Transverse colon (tissue), 4 donors: ENCODE measurements around the gene LCORL. TPM values are rescaled to one million over a fixed set of nuclear protein-coding genes. Genes with fewer than 3 reads are reported as not detected.

Source experiments
- DNase-seq: peaks from one replicate; pipeline ENCODE4 v3.0.0-alpha.2; 2019
- H3K27ac ChIP-seq, 4 donors: fragments of 200-600 bp; sonication (generic); 2 replicates each; pipeline ENCODE4 v1.5.1; 2016 to 2018; ENCODE audit warnings: inconsistent platforms in 4 of 4
- H3K27me3 ChIP-seq: fragments of 200-600 bp; sonication (generic); 2 replicates; pipeline ENCODE4 v1.5.1; 2017; ENCODE audit warnings: inconsistent platforms
- H3K36me3 ChIP-seq, 4 donors: fragments of 200-600 bp; sonication (generic); 2 replicates each; pipeline ENCODE4 v1.5.1; 2017 to 2019; ENCODE audit warnings: inconsistent platforms in 4 of 4
- H3K4me1 ChIP-seq, 4 donors: fragments of 200-600 bp; sonication (generic); 2 replicates each; pipeline ENCODE4 v1.5.1; 2017 to 2020; ENCODE audit warnings: inconsistent platforms in 4 of 4
- H3K4me3 ChIP-seq, 4 donors: fragments of 200-600 bp; sonication (generic); 1 replicate in 1 of 4; 2 replicates in 3 of 4; pipeline versions ENCODE4 v1.5.1 to v1.6.1; 2017 to 2019; ENCODE audit warnings: inconsistent platforms in 4 of 4
- H3K9me3 ChIP-seq, 2 donors: fragments of 200-600 bp; sonication (generic); 2 replicates each; pipeline ENCODE4 v1.5.1; 2017 to 2019; ENCODE audit warnings: inconsistent platforms in 2 of 2
- EP300 ChIP-seq: sonication (generic); formaldehyde crosslinking; IDR thresholded peaks from one replicate; pipeline ENCODE4 v1.6.1; 2017; ENCODE audit warnings: antibody characterized with exemption, low read depth
- POLR2A ChIP-seq: fragments of 450-650 bp; IDR thresholded peaks from one replicate; pipeline ENCODE4 v1.6.1; 2016; ENCODE audit warnings: antibody characterized with exemption, mild to moderate bottlenecking, moderate library complexity
- POLR2AphosphoS5 ChIP-seq, 3 donors: sonication (generic); formaldehyde crosslinking; IDR thresholded peaks; one replicate each; pipeline ENCODE4 v1.6.1; 2016; ENCODE audit warnings: antibody characterized with exemption in 3 of 3
- WGBS, 2 donors: methylation state at CpG; one replicate each; pipeline ENCODE4 v1.1.5; 2018; ENCODE audit warnings: low coverage in 1 of 2; 5-methylcytosine and 5-hydroxymethylcytosine counted together
- in situ Hi-C, 4 donors: fragments of 200-750 bp; cut with MboI; loops; one replicate each; pipeline versions ENCODE4 v1.15.0 to v1.15.1; 2017; ENCODE audit warnings: low sequenced_read_pairs in 3 of 4, low pct_ligation_motif_present in 1 of 4, low pct_unique_long_range_greater_than_20kb in 1 of 4
- intact Hi-C: fragments of 100-400 bp; cut with DNase I; formaldehyde crosslinking; loops from one replicate; pipeline ENCODE4 v1.15.1; 2023; ENCODE audit warnings: low total_unique reads
- total RNA-seq, 4 donors: library from RNA; depleted of rRNA; stranded (reverse); fragments of >200 nt; gene quantifications; one replicate each; pipeline ENCODE4 v1.1.0, GENCODE V29; 2016
- TF ChIP-seq, protein P1 (sequence below), 5 experiments: fragments of 200-600 bp in 3 of 5; fragments of 450-650 bp in 2 of 5; sonication (generic) in 3 of 5; IDR thresholded peaks; 1 replicate in 2 of 5; 2 replicates in 3 of 5; pipeline ENCODE4 v1.5.1; 2016 to 2017; ENCODE audit warnings: antibody characterized with exemption in 5 of 5, inconsistent platforms in 3 of 5, mild to moderate bottlenecking in 2 of 5, moderate library complexity in 1 of 5

LCORL gene
- total RNA-seq, 4 donors from 2014 or later: 14.7 to 162 (median 28.5) TPM

DNA sequence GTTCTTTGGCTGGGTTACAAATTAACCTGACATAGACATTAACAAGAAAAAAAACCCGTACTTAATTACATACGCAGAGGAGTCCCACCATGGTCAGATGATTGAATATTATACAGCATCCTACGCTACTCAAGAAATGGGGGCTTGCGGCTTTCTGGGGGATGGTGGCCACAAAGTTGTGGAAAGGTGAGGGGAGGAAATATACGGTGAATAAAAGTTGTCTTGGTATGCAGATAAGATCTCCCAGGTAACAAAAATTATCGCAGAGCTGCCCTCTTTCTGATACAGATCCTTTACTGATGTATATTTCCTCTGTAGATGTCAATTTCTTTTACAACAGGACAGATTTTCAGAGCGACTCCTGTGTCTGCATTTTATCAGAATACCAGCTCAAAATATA, 211.9 kb downstream of the LCORL start:
- Histone ChIP-seq H3K27ac (peak overlapping the region; percentile 96 to 99 (median 98)), H3K4me3 (peak overlapping the region; percentile 70 to 89 (median 74)), H3K27me3 (no peaks in the 10 kb centered on the region), H3K9me3 (no peaks in the 10 kb centered on the region), H3K4me1 (peaks cover 16 to 54% (median 41%) of the 10 kb centered on the region in 4 donors), H3K36me3 (peaks cover 0 to 3% (median 0%) of the 10 kb centered on the region in 4 donors)
- in situ Hi-C loops (loop anchor here (5.0 to 25.0 kb wide), 6 partner anchors 213 to 778 kb away; partner anchors contain the start of genes LAP3 (in 1 of the 4) and LCORL (in 1 of the 4)), intact Hi-C loops (loop anchor here (10.0 kb wide), 1 partner anchor 785 kb away; no protein-coding TSS in a partner anchor)
- no peak for TF ChIP-seq EP300
- no peak for TF ChIP-seq POLR2AphosphoS5 (IDR thresholded peaks at IDR 0.05)
- no peak for TF ChIP-seq POLR2A
- TF ChIP-seq, protein P1, sequence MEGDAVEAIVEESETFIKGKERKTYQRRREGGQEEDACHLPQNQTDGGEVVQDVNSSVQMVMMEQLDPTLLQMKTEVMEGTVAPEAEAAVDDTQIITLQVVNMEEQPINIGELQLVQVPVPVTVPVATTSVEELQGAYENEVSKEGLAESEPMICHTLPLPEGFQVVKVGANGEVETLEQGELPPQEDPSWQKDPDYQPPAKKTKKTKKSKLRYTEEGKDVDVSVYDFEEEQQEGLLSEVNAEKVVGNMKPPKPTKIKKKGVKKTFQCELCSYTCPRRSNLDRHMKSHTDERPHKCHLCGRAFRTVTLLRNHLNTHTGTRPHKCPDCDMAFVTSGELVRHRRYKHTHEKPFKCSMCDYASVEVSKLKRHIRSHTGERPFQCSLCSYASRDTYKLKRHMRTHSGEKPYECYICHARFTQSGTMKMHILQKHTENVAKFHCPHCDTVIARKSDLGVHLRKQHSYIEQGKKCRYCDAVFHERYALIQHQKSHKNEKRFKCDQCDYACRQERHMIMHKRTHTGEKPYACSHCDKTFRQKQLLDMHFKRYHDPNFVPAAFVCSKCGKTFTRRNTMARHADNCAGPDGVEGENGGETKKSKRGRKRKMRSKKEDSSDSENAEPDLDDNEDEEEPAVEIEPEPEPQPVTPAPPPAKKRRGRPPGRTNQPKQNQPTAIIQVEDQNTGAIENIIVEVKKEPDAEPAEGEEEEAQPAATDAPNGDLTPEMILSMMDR (IDR thresholded peaks at IDR 0.05): no peak
- DNase-seq: no peak
- WGBS, 2 donors: 0% methylated on average over 6 to 7 of the region's 7 CpGs

DNA sequence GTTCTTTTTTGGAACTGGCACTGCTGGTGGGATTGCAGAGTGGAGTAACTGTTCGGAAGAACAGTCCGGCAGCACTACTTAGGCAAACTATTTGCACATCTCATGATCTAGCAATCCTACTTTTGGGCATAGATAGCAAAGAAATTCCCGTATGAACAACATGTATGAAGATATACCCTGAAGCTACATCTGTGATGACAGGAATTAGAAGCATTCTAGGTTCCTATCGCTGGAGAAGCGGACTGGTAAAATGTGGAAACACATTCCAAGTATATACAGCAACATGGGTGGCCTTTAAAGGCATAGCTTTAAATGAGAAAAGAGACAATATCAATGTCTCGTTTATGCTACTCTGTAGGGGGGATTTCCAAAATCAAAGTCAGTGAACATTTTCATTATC, 214.1 kb downstream of the LCORL start:
- Histone ChIP-seq H3K4me1 (peaks cover 16 to 54% (median 41%) of the 10 kb centered on the region in 4 donors), H3K36me3 (peaks cover 0 to 20% (median 8%) of the 10 kb centered on the region in 4 donors), H3K27ac (peak overlapping the region in 1 of 4 donors; percentile 11), H3K4me3 (peak overlapping the region in 1 of 4 donors; percentile 28), H3K9me3 (no peaks in the 10 kb centered on the region), H3K27me3 (no peaks in the 10 kb centered on the region)
- WGBS, 2 donors: 41 to 62% methylated on average over 3 to 6 of the region's 6 CpGs
- intact Hi-C loops: no loop called here
- DNase-seq: no peak
- in situ Hi-C loops: loop anchor here (5.0 to 25.0 kb wide), 6 partner anchors 215 to 780 kb away; partner anchors contain the start of genes LAP3 (in 1 of the 4) and LCORL (in 1 of the 4)
- no peak for TF ChIP-seq POLR2A
- TF ChIP-seq POLR2AphosphoS5 (IDR thresholded peaks at IDR 0.05): no peak
- TF ChIP-seq, protein P1 (IDR thresholded peaks at IDR 0.05): no peak
- TF ChIP-seq EP300: no peak

DNA sequence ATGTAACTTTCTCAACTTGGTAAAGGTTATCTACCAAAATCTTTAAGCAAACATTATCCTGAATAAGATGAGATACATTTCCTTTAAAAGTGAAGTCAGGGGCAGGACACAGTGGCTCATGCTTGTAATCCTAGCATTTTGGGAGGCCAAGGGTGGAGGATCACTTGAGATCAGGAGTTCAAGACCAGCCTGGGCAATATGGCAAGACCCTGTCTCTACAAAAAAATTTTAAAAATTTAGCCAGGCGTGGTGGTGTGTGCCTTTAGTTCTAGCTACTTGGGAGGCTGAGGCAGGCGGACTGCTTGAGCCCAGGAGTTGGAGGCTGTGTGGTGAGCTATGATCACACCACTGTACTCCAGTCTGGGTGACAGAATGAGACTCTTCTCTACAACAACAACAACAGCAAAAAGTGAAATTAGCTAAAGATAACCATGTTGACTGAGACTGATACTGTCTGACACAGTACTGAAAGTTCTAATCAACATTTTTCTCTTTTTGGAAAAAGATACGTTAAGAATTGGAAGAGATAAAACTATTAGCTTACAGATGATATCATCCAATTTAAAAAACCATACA, 215.9 kb downstream of the LCORL start:
- TF ChIP-seq, protein P1 (IDR thresholded peaks at IDR 0.05): no peak
- TF ChIP-seq POLR2AphosphoS5 (IDR thresholded peaks at IDR 0.05): no peak
- no peak for TF ChIP-seq EP300
- TF ChIP-seq POLR2A: no peak
- no peak overlapping the region for H3K27ac ChIP-seq
- no peaks in the 10 kb centered on the region for H3K27me3 ChIP-seq
- WGBS, 2 donors: 70 to 78% methylated on average over 1 to 3 of the region's 3 CpGs
- H3K36me3 ChIP-seq: peaks cover 0 to 25% (median 8%) of the 10 kb centered on the region in 4 donors
- H3K9me3 ChIP-seq: no peaks in the 10 kb centered on the region
- in situ Hi-C loops: loop anchor here (5.0 to 25.0 kb wide), 6 partner anchors 217 to 782 kb away; partner anchors contain the start of genes LAP3 (in 1 of the 4) and LCORL (in 1 of the 4)
- peaks cover 11 to 42% (median 35%) of the 10 kb centered on the region in 4 donors for H3K4me1 ChIP-seq
- intact Hi-C loops: no loop called here
- no peak overlapping the region for H3K4me3 ChIP-seq
- no peak for DNase-seq

DNA sequence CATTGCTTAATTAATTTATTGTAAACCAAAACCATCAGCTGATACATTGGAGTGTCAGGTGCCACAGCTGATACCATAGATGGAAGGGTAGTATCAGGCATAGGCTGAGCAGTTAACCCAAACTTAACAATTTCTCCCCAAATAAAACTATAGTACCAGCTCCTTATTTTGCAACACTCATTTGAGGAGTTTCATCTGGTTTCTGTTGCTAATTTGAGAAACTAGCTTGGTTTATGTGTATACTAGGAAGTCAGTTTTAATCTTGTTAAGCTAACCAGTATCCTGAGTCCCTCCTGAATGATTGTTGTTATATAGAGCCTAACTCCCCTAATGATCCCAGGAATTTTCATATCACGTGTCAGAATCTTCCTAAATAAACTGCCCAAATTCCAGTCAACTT, 223.7 kb downstream of the LCORL start:
- Histone ChIP-seq H3K27me3 (no peaks in the 10 kb centered on the region), H3K36me3 (peaks cover 0 to 9% (median 4%) of the 10 kb centered on the region in 4 donors), H3K4me1 (peaks cover 0 to 7% (median 0%) of the 10 kb centered on the region in 4 donors), H3K4me3 (no peak overlapping the region), H3K27ac (no peak overlapping the region), H3K9me3 (no peaks in the 10 kb centered on the region)
- WGBS, 2 donors: 77 to 96% methylated on average over 1 of the region's 1 CpG
- in situ Hi-C loops (loop anchor here in 1 of 4 donors (25.0 kb wide), 1 partner anchor 236 kb away; no protein-coding TSS in a partner anchor), intact Hi-C loops (no loop called here)
- TF ChIP-seq, protein P1 (IDR thresholded peaks at IDR 0.05): no peak
- TF ChIP-seq POLR2A (no peak), EP300 (no peak), POLR2AphosphoS5 (IDR thresholded peaks at IDR 0.05) (no peak)
- DNase-seq: no peak
